HG03558 (cell line): ENCODE measurements around the gene PTPRC.

Experiments used
- ATAC-seq: cut with Tn5 transposase; IDR thresholded peaks from one replicate; pipeline ENCODE4 v1.9.1; 2021; ENCODE audit warnings: moderate number of reproducible peaks; ENCODE audit not compliant: unreplicated experiment; ENCODE audit errors: extremely low read depth

The PTPRC gene

DNA sequence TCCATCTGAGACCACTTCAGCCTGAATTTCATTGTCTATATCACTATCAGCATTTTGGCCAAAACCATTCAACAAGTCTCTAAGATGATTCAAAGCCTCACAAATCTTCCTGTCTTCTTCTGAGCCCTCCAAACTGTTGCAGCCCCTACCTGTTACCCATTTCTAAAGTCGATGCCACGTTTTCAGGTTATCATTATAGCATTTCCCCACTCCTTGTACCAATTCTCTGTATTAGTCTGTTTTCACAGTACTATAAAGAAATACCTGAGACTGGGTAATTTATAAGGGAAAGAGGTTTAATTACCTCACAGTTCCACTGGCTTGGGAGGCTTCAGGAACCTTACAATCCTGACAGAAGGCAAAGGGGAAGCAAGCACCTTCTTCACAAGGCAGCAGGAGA is 158.8 kb downstream of the PTPRC start:
- ATAC-seq, result no peak

DNA sequence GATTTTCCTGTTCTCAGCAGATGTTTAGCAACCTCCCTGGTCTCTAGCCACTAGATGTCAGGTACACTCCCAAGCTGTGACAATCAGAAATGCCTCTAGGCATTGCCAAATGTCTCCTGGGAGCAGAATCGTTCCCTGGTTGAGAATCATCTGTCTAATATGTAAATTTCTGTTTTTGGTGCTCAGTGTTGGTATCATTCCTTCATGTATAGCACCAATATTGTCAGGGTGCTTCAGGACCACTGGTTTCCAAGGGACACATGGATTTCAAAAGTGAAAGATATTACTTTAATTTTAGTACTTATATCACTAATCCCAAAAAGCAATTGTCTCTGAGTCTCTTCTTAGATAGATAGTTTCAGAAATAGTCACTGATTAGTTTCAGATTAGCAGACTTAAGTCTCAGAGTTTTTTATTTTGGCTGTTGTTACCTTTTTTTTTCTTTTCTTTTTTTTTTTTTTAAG is 160.1 kb downstream of the PTPRC start:
- ATAC-seq, result peak; percentile 80

DNA sequence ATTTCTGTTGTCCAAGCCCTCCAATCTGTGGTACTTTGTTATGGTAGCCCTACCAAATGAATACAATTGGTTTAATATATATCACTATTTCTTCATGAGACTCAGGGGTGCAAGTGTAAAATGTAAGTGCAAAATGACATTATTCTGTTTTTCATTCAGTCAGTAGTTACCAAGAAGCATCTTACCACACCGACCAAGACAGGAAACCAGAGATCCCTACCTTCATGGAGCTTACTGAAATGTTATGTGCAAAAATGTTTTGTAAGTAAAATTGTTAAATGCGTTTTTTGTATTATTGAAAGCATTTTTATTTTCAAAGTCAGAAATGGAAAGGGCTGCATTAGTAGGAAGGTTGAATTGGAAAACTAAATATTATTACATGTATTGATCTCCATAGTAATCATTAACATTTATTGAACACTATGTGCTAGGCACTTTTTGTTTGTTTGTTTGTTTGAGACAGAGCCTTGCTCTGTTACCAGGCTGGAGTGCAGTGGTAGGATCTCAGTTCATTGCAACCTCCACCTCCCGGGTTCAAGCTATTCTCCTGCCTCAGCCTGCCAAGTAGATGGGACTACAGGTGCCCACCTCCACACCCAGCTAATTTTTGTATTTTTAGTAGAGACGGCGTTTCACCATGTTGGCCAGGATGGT is 166.8 kb downstream of the PTPRC start:
- no peak for ATAC-seq

- ATAC-seq, result no peak
Measured at GRCh38 chr1:198806861-198807260, 168.0 kb downstream of the PTPRC start.
